Measurements from ENCODE around the gene KLHL3.

DNA sequence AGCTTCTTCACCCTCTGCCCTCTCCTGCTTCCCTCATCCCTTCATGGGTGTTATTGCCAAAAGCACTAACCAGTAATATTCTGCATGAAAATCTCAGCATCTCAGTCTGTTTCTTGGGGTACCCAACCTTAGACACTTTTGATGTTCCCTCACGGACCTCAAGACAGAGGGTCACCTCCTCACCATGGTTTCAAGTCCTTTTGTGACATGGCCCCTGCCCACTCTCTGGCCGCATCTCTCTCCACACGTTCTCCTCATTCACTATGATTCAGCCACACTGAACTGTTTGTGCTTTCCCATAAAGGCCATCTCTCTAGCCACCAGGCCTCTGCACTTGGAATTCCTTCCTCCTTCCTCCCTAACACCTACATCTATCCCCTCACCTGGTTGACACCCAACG, 125.3 kb downstream of the KLHL3 start:
- TF ChIP-seq SETDB1 (IDR thresholded peaks at IDR 0.05; ENCODE audit: insufficient read length, low read length) (no peak), ATF2 (tag by site-specific recombination; IDR thresholded peaks at IDR 0.05; ENCODE audit: low read depth) (no peak)
